Activated CD4-positive, CD25-positive, alpha-beta regulatory T cell treated with anti-CD3 and anti-CD28 coated beads, Interleukin-2, amount 50 U/mL, for 16 hours (primary cell): Measurements from ENCODE around the gene PPM1M.

Experiments
- DNase-seq: peaks from one replicate; pipeline ENCODE4 v3.0.0-alpha.2; 2020; ENCODE audit warnings: low read depth, low spot score

Gene PPM1M

DNA sequence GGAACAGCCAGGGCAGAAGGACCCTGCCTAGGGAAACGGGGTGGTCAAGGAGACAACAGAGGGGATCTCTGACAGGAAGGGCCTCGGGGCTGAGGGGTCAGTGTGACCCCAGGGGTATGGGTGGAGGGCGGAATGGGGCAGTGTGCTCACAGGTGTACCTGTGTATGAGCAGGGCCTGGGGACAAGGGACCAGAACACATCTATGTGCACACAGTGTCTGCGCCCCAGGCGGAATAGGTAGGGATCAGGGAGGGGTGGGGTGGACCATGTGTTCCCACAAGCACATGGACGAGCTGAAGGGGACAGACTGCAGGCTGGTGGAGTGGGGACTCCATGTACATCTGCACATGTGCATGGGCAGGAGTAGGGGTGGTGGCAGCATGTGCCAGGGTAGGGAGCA is 15.1 kb upstream of the PPM1M start:
- no peak for DNase-seq

DNA sequence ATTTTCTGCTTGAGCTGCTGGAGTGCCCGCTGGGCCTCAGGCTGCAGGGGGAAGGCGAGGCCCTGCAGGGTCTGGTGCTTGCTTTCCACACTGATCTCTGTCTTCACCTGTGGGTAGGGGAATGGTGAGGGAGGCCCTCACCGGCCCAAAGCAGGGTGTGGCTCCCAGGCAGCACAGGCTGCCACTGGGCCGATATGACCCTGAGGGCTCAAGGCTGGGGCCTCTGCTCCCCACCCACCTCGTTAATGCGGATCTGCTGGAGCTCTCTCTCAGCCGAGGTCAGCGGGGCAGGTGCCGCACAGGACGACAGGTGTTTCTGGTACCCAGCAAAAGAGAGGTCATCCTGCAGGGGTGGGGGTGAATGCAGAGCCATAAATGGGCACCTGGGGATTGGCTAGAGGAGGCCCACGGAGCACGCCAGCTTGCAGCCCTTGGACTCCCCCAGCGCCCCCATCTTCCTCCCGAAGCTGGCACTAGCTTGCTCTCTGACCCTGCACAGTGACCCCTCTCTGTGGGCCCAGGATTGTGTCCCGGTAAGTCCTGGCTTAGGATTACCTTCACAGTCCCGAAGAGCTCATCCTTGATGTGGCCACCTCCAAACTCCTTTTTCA is 14.6 kb upstream of the PPM1M start:
- no peak for DNase-seq

GRCh38 chr3:52231502-52232278 is 13.9 kb upstream of the PPM1M start:
- DNase-seq, result peak; percentile 80

- no peak for DNase-seq
These were observed 13.1 kb upstream of the PPM1M start for GRCh38 chr3:52232279-52233107.

DNA sequence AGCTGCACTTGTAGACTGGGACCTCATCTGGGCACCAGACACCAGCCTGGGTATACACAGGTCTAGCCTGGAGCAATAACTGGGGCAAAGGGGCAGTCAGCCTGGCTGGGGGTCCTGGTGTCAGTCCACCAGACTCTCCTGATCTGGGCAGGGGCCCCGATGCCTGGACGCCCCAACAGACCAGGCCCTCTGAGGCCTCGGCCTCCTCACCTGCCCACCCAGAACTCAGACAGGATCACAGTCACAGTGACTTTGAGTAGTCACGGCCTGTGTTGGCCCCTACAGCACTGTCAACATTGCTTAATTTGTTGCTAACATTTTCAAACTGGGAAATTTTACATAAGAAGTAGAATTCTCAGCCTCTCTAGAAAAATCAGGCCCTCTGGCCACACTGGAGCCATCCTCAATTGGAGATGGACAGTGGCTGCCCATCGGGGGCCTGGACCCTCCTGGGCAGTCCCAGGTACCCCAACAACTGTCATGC is 12.4 kb upstream of the PPM1M start:
- no peak for DNase-seq

DNA sequence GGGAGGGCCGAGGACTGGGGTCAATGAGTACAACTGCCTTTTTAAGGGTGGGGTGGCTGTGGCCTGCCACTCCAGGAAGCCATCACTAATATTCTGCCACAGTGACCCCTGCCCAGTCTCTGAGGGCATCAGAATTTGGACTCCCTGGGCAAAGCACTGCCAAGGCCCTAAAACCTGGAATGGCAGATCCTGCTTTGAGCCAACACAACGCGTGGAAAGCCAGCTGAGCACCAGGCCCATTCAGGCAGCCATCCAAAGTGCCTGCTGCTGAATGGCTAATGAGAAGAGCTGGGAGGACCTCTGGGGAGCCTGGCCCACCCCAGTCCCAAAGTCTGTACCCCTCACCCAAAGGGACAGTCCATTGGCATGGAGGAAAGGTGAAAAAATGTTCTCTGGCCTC is 11.6 kb upstream of the PPM1M start:
- DNase-seq, result no peak

GRCh38 chr3:52234516-52235447 is 10.8 kb upstream of the PPM1M start:
- DNase-seq, result no peak

DNA sequence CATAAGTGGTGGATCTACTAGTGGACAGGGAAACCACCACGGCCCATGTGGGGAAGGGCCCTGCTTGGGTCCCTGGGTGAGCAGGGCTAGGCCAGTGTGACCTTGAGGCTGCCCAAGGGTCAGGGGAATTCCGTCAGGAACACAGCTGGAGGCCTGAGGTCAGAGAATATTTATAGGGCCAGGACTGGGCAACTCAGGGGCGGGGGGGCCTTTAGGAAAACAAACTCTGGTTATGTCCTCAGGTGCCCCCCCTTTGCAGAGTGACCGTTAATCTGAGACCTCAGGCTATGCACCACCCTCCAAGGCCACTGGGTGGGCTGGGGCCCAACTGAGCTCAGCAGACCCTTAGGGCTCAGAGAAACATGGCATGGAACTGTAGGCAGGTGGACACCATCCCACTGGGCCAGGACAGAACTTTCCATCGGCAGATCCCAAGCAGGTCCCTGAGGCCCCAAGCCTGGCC is 9.1 kb upstream of the PPM1M start:
- DNase-seq, result no peak

GRCh38 chr3:52237006-52237656 is 8.4 kb upstream of the PPM1M start:
- DNase-seq, result no peak

DNA sequence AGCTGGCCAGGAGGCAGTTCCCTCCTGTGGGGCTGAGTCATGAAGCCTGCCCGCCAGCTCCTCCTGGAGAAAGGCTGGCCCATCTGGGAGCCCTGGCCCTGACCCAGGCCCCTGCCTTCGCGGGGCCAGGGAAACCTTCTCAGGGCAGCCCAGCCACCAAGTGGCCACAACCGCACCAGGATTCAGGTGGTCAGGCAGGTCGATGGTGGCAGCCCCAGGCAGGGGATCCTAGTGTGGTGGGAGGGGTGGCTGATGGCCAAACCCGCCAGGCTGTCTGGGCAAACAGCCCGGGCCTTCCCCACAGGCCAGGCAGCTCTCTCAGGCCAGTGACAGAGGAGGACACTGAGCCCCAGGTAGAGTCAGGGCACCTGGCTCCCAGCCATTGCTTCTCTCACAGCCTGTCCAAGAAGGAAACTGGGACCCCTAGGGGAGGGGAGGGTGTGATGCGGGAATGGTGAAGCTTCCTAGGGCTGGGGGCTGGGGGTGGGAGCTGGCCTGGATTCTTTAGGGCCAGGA is 7.8 kb upstream of the PPM1M start:
- no peak for DNase-seq

DNA sequence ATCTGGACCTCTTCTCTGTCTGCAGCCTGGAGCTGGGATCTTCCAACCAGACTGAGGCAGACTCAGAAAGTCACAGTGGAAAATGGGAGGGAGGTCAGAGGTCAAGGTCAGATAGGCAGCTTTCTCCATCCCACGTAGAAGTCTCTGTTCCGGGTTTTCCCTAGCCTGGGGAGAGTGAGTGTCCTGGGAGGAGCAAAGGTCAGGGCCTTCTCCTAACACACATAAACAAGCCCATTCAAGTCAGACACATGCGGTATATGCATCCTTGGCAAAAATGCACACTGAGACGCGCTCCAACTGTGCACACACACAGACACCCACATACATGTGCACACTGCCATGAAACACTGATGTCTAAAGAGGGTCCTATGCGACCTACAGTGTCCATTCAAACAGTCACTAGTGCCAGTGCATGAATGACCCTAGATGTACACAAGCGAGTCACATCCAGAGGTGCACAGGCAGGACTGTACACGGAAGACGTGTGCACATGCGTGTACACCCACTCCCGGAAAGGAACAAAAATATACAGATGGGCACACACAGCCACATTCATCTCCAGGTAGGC is 7.3 kb upstream of the PPM1M start:
- DNase-seq, result no peak

- DNase-seq, result peak; percentile 74
These were observed 6.5 kb upstream of the PPM1M start, which contains the start of gene TWF2 for GRCh38 chr3:52238761-52239701. TSS of gene TWF2 (minus strand) at chr3:52239158. CDS start at chr3:52239016, 142 bp downstream.

DNA sequence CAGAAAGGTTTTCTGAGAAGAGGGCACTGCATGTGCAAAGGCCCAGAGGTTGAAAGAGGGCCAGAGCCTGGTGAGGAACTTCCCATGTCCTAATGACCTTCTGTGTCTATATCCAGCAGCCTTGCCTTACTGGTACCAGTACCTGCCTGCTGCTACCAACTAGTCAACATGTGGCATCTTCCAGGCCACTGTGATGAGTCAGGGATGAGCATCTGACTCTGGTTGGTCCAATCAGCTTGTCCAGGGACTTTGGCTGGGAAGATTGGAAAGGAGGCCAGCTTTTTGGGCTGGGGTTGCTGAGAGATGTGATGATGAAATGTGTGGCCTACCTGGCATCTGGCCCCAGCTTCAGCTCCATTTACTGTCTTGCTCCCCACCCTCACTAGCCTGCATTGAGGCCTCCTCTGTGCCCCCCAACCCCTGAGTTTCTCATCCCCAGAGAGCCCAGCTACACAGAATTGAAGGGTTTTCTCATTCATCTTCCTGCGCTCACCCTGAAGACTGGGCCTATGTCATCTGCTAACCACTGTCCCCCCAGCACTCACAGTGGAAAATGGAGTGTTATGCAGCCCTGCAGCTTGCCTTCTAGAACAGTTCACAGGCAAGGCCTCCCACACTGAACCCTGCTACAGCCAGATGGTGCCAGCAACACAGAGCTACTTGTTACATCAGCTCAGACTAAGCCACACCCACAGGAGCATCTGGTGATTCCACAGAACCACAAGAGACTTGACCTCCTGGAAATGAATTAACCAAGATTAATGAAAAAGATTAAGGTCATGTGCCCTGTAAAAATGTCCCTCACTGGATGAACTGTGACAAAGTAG is 5.3 kb upstream of the PPM1M start:
- DNase-seq, result peak; percentile 25

DNA sequence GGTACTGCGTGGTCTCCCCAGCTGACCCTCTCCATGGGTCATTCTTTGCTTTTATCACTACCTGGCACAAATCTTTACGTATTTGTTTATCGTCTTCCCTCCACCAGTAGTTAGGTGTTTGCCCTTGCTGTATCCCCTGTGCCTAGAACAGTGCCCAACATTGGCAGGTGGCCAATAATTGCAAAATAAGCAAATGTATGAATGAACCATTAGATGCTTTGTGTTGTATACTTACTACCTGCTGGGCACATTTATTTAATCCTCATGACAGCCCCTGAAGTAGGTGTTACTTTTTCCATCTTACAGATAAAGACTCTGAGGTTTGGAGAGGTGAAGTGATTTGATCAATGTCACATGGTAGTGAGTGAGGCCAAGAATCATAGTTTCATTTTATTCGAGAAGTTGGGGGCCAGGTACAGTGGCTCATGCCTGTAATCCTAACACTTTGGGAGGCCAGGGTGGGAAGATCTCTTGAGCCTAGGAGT is 4.6 kb upstream of the PPM1M start:
- DNase-seq, result no peak

DNA sequence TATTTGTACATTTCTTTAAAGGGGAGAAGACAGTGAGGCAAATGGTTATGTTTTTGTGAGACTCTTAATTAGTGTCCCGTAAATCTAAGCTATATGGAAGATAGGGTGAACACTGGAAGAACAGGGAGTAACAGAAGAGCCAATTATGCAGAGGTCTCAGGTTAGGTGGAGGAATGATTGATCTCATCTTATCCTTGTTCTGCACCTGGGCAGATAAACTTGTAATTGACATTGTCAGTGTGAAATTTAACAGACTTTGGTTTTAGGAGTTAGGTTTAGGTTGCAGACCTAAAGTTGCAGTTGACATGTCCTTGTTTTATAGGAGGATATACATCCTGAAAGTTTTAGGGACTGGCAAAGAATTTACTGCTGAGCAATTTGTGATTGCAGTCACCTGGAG is 3.5 kb upstream of the PPM1M start:
- no peak for DNase-seq

DNA sequence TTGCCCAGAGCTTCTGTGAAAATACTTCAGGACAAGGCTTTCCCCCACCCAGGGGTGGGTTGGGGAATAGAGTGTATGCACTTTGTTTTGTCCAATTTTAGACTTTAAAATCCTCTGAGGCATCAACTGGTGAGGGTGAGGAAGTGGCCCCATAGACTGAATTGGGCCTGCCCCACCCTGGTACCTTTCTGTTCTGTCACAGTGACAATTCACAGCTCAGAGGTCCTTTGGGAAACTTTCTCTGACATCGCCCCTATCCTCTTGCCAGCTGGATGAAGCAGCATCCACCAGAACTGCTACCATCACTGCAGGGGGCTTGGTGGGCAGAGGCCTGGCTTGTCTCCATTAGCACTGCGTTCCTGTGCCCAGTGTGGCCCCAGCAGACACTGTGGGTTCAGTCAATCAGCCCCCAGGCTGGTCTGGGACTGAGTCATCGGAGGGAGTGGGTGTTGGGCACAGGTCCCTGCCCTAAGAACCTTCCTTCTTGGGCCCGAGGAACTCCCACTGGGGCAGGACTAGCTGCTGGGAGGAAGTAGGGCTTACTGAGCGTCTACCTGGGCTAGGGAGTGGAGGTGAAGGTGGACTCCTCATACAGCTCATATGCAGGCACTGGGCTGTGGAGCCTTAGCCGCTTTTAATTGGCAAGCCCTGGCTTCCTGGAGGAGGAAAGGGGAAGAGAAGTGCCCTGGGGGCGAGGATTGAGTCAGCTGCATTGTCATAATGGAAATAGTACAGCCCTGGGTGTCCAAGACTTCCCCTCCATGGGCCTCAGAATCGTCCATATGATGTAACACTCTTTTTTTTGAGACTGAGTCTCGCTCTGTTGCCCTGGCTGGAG is 1.5 kb upstream of the PPM1M start:
- DNase-seq, result no peak

DNA sequence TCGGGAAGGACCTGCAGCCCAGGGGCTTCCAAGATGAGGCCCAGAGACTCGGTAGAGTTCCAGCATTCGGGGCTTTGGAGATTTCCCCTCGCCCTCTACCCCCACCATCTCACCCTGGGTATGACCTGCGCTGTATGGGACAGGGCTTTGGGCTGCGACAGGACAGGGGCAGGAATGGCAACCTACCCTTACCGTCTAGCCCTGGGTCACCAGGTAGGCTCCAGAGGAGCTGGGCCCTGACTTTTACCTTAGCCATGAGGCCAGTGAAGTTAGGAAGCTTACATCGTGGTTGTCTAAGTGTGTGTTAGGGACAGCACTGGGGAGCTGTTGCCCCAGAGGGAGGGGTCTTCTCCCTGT is 683 bp downstream of the PPM1M start:
- no peak for DNase-seq
